HL-60 (cell line): Measurements from ENCODE around the gene YKT6.

ENCODE experiments used
- DNase-seq, 2 experiments: peaks; one replicate each; pipeline ENCODE4 v3.0.0-alpha.2; 2010 to 2020; ENCODE audit warnings: low read depth in 1 of 2, low spot score in 1 of 2
- H3K27ac ChIP-seq: fragments of 250-450 bp; sonication (Bioruptor Pico); replicated peaks from 2 replicates; pipeline ENCODE4 v1.5.1; 2020; ENCODE audit warnings: mild to moderate bottlenecking, moderate library complexity
- H3K27me3 ChIP-seq: fragments of 250-450 bp; sonication (Bioruptor Pico); 2 replicates; pipeline ENCODE4 v1.5.1; 2021; ENCODE audit warnings: mild to moderate bottlenecking, moderate library complexity; ENCODE audit not compliant: insufficient read depth, poor library complexity, severe bottlenecking
- H3K4me3 ChIP-seq: replicated peaks from 2 replicates; pipeline ENCODE4 v1.5.1; 2011; ENCODE audit warnings: mild to moderate bottlenecking, control low read depth, low read length; ENCODE audit not compliant: insufficient read depth
- GABPA ChIP-seq: IDR thresholded peaks from 2 replicates; pipeline ENCODE4 v1.6.1; 2012; ENCODE audit warnings: low read depth
- POLR2AphosphoS5 ChIP-seq: IDR thresholded peaks from 2 replicates; pipeline ENCODE4 v1.6.1; 2012; ENCODE audit warnings: low read depth
- SPI1 ChIP-seq: IDR thresholded peaks from 2 replicates; pipeline ENCODE4 v1.6.1; 2012; ENCODE audit warnings: low read depth, mild to moderate bottlenecking, borderline replicate concordance
- TF ChIP-seq, protein P1 (sequence below): IDR thresholded peaks from 2 replicates; pipeline ENCODE4 v1.6.1; 2012; ENCODE audit warnings: low read depth; ENCODE audit not compliant: insufficient replicate concordance
- TF ChIP-seq, protein P2 (sequence below): IDR thresholded peaks from one replicate; pipeline ENCODE4 v1.5.1; 2011; ENCODE audit warnings: low read length, control low read depth, inconsistent platforms; ENCODE audit not compliant: insufficient read depth

Gene YKT6

GRCh38 chr7:44231088-44231487 lies 30.3 kb downstream of the YKT6 start:
- no peak for DNase-seq
- TF ChIP-seq SPI1: no peak
- TF ChIP-seq GABPA: no peak
- TF ChIP-seq, protein P1, sequence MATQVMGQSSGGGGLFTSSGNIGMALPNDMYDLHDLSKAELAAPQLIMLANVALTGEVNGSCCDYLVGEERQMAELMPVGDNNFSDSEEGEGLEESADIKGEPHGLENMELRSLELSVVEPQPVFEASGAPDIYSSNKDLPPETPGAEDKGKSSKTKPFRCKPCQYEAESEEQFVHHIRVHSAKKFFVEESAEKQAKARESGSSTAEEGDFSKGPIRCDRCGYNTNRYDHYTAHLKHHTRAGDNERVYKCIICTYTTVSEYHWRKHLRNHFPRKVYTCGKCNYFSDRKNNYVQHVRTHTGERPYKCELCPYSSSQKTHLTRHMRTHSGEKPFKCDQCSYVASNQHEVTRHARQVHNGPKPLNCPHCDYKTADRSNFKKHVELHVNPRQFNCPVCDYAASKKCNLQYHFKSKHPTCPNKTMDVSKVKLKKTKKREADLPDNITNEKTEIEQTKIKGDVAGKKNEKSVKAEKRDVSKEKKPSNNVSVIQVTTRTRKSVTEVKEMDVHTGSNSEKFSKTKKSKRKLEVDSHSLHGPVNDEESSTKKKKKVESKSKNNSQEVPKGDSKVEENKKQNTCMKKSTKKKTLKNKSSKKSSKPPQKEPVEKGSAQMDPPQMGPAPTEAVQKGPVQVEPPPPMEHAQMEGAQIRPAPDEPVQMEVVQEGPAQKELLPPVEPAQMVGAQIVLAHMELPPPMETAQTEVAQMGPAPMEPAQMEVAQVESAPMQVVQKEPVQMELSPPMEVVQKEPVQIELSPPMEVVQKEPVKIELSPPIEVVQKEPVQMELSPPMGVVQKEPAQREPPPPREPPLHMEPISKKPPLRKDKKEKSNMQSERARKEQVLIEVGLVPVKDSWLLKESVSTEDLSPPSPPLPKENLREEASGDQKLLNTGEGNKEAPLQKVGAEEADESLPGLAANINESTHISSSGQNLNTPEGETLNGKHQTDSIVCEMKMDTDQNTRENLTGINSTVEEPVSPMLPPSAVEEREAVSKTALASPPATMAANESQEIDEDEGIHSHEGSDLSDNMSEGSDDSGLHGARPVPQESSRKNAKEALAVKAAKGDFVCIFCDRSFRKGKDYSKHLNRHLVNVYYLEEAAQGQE: no peak
- no peak for TF ChIP-seq POLR2AphosphoS5
- TF ChIP-seq, protein P2, sequence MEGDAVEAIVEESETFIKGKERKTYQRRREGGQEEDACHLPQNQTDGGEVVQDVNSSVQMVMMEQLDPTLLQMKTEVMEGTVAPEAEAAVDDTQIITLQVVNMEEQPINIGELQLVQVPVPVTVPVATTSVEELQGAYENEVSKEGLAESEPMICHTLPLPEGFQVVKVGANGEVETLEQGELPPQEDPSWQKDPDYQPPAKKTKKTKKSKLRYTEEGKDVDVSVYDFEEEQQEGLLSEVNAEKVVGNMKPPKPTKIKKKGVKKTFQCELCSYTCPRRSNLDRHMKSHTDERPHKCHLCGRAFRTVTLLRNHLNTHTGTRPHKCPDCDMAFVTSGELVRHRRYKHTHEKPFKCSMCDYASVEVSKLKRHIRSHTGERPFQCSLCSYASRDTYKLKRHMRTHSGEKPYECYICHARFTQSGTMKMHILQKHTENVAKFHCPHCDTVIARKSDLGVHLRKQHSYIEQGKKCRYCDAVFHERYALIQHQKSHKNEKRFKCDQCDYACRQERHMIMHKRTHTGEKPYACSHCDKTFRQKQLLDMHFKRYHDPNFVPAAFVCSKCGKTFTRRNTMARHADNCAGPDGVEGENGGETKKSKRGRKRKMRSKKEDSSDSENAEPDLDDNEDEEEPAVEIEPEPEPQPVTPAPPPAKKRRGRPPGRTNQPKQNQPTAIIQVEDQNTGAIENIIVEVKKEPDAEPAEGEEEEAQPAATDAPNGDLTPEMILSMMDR: no peak
- no peak overlapping the region for H3K27ac ChIP-seq
- no peaks in the 10 kb centered on the region for H3K27me3 ChIP-seq
- H3K4me3 ChIP-seq: no peak overlapping the region

- no peak overlapping the region for H3K27ac ChIP-seq
- TF ChIP-seq, protein P1: no peak
- no peak for TF ChIP-seq POLR2AphosphoS5
- TF ChIP-seq, protein P2: no peak
- TF ChIP-seq GABPA: no peak
These were observed 31.6 kb downstream of the YKT6 start for GRCh38 chr7:44232396-44232795.

DNA sequence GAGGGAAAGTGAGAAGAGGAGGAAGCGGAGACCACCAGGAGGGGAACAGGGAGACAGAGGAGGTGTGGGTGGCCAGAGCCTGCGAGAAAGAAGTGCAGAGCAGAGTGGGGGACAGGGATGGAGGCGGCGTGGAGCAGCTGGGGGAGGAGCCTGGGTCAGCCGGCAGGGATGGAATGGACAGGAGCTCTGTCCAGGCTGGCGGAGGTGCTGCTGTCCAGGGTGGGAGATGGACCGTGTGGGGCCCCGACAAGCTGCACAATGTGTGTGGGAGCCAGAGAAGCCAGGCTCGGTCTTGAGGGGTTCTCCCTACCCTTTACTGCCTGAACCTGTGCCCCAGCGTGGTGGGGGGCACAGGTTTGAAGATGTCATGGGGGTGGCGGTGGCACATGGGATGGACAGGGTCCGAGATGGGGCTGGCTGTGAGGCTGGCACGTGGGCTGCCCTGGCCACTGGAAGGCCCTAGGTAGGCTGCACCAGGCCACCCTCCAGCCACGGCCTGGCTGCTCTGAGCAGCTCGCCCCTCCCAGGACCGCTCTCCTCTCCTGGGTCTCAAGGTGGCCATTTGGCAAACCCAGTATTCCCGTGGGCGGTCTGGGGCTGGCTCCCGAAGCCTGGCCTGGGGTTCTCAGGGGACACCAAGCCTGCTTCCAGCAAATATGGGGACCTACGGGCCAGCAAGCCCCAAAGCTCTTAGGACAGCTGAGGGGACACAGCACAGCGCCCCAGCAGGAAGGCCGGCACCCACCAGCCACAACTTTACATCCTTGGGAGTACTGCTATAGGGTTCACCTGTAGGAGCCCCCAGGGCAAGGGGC lies 32.3 kb downstream of the YKT6 start:
- H3K4me3 ChIP-seq: no peak overlapping the region
- H3K27me3 ChIP-seq: no peaks in the 10 kb centered on the region
- TF ChIP-seq POLR2AphosphoS5: no peak
- no peak for TF ChIP-seq GABPA
- TF ChIP-seq, protein P2: no peak
- TF ChIP-seq, protein P1: no peak
- no peak for TF ChIP-seq SPI1
- no peak overlapping the region for H3K27ac ChIP-seq
- no peak for DNase-seq

More at GRCh38 chr7:44232396-44232795, 31.6 kb downstream of the YKT6 start:
- no peaks in the 10 kb centered on the region for H3K27me3 ChIP-seq
- no peak for DNase-seq
- H3K4me3 ChIP-seq: no peak overlapping the region
